Kidney epithelial cell (primary cell): ENCODE data around the gene ZNF827. TPM values are rescaled to one million over a fixed set of nuclear protein-coding genes. Genes with fewer than 3 reads are reported as not detected.

Experiments
- DNase-seq: peaks from one replicate; pipeline ENCODE4 v3.0.0-alpha.2; 2010; ENCODE audit warnings: low read depth
- H3K27me3 ChIP-seq: 2 replicates; pipeline ENCODE4 v1.6.0; 2011; ENCODE audit warnings: low read length; ENCODE audit not compliant: control insufficient read depth, insufficient read depth
- H3K36me3 ChIP-seq: 2 replicates; pipeline ENCODE4 v1.5.1; 2011; ENCODE audit warnings: low read length; ENCODE audit not compliant: control insufficient read depth, insufficient read depth
- H3K4me3 ChIP-seq: 2 replicates; pipeline ENCODE4 v1.5.1; 2011; ENCODE audit warnings: low read depth, mild to moderate bottlenecking, control low read depth, low read length
- total RNA-seq: library from RNA; depleted of rRNA; stranded (reverse); fragments of >200 nt; gene quantifications from 2 replicates; pipeline ENCODE4 v1.2.3, GENCODE V29; 2015
- TF ChIP-seq, protein P1 (sequence below): IDR thresholded peaks from 2 replicates; pipeline ENCODE4 v1.5.1; 2011; ENCODE audit warnings: mild to moderate bottlenecking, moderate library complexity, low read length, control low read depth, inconsistent platforms; ENCODE audit not compliant: insufficient read depth, poor library complexity, severe bottlenecking

ZNF827 gene
- total RNA-seq, 1 donor from 2014 or later, result 14.0 TPM

DNA sequence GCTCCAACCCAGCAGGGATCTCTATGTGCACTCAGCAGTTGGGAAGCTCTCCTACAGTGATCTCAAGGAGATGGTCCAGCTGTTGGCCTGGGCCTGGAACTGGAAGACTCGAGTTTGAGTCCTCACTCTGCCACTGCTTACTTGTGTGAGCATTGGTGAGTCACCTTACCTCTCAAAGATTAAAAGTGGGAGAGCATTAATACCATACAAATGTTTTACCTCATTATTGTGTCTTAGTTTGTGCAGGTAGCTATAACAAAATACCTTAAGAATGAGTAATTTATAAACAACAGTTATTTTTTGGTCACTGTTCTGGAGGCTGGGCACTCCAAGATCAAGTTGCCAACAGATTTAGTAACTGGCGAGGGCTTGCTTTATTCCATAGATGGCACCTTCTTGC, 21.4 kb upstream of the ZNF827 start:
- H3K4me3 ChIP-seq, result no peak overlapping the region
- H3K27me3 ChIP-seq, result no peaks in the 10 kb centered on the region
- TF ChIP-seq, protein P1, sequence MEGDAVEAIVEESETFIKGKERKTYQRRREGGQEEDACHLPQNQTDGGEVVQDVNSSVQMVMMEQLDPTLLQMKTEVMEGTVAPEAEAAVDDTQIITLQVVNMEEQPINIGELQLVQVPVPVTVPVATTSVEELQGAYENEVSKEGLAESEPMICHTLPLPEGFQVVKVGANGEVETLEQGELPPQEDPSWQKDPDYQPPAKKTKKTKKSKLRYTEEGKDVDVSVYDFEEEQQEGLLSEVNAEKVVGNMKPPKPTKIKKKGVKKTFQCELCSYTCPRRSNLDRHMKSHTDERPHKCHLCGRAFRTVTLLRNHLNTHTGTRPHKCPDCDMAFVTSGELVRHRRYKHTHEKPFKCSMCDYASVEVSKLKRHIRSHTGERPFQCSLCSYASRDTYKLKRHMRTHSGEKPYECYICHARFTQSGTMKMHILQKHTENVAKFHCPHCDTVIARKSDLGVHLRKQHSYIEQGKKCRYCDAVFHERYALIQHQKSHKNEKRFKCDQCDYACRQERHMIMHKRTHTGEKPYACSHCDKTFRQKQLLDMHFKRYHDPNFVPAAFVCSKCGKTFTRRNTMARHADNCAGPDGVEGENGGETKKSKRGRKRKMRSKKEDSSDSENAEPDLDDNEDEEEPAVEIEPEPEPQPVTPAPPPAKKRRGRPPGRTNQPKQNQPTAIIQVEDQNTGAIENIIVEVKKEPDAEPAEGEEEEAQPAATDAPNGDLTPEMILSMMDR, result no peak
- no peak for DNase-seq
- no peaks in the 10 kb centered on the region for H3K36me3 ChIP-seq

DNA sequence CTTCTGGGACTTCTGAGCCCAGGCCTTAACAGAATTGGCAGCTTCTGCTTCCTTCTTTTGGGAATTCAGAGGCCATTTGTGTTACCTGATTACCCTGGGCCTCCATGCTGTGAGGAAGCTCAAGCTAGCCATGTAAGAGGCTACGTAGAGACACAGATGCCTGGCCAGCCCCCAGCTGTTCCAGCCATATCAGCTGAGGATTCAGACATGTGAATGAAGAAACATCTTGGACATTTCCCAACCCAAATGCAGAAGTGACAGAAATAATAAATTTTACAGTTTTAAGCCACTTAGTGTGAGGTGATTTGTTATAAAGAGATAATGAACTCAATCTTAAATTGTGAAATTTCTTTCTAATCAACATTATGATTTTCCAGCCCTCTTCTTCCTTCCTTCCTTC, 18.7 kb upstream of the ZNF827 start:
- TF ChIP-seq, protein P1, result no peak
- no peak for DNase-seq
- Histone ChIP-seq H3K27me3 (no peaks in the 10 kb centered on the region), H3K4me3 (no peak overlapping the region), H3K36me3 (no peaks in the 10 kb centered on the region)

DNA sequence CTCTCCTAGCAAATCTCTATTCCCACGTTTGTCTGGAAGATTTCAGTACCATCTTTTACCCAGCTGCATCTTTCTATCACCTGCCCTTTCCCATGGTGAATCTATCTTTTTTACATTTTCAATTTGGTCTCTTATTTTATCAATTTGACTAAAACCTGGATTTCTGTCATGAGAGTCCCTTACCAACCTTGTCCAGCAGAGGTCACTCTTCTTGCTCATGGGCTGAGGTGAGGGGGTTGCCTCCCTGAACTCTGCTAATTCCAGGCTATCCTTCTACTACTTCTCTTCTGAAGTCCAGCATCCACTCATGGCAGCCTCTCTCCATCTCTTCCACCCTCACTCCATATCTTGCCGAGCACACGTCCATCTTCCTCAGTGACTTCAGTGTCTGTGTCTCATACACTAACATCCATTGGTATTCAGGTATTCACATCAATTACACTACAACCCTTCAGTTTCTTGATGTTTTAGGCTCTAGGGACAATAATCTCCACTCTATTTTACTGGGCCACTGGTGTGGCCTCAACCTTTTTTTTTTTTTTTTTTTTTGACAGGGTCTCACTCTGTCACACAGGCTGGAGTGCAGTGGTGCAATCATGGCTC, 17.8 kb upstream of the ZNF827 start:
- H3K36me3 ChIP-seq, result no peaks in the 10 kb centered on the region

DNA sequence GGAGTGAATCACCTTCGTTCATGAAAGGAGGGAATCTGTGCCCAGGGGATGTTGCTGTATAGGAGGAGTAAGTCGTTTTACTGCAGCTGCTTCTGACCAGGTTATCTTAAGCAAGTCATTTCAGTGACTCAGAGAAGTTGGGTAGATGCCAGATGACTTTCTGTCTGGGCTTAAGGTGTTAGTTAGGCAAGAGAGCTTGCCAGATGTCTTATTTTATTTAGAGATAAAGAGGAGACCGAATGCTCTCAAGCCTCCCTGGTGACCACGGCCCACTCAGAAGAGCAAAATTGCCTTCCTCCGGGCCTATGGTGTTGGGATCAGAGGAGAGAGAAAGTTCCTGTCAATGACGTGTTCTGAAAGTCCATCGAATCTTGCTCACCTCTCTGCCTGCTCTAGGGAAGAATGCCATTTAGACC, 16.3 kb upstream of the ZNF827 start:
- peak; percentile 88 for DNase-seq
- TF ChIP-seq, protein P1, result no peak
- no peaks in the 10 kb centered on the region for H3K27me3 ChIP-seq
- no peaks in the 10 kb centered on the region for H3K36me3 ChIP-seq
- H3K4me3 ChIP-seq, result no peak overlapping the region

More for the DNA sequence above, 17.8 kb upstream of the ZNF827 start:
- Histone ChIP-seq H3K27me3 (no peaks in the 10 kb centered on the region), H3K4me3 (no peak overlapping the region)
- TF ChIP-seq, protein P1, result peak; percentile 81
- DNase-seq, result no peak

DNA sequence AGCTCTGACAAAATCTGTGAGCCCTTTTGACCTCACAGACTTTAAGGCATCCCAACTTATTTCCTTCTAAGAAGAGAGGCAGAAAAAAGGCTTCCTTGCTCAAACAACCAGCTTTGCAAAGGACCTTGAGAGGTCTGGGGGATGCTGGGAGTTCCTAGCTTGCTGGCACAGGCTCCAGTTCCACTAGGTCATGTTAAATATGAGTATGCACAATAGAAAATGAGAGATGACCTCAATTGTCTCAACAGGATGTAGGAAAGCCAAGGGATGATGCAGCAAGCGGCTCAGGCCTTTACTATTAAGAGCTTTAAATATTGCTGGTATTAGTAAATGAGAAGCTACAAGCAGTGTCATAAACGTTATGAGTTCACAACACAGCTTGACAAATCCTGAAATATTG, 13.3 kb upstream of the ZNF827 start:
- Histone ChIP-seq H3K4me3 (no peak overlapping the region), H3K27me3 (no peaks in the 10 kb centered on the region)
- no peak for DNase-seq

More for the DNA sequence above, 13.3 kb upstream of the ZNF827 start:
- TF ChIP-seq, protein P1, result no peak
- H3K36me3 ChIP-seq, result no peaks in the 10 kb centered on the region
